Measurements from ENCODE around the gene FA2H.

The FA2H gene

DNA sequence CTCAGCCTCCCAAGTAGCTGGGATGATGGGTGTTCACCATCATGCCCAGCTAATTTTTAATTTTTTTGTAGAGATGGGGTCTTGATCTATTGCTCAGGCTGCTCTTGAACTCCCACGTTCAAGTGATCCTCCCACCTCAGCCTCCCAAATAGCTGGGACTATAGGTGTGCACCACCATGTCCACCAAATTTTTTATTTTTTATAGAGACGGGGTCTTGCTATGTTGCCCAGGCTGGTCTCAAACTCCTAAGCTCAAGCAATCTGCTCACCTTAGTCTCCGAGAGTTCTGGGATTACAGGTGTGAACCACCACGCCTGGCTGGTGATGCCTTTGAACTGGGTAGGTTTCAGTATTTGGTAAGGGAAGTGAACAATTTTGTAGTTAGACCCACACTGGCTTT lies 30.1 kb downstream of the FA2H start:
- DNase-seq (ENCODE audit: low read depth in 2 of 2, low spot score in 1 of 2), result no peak

DNA sequence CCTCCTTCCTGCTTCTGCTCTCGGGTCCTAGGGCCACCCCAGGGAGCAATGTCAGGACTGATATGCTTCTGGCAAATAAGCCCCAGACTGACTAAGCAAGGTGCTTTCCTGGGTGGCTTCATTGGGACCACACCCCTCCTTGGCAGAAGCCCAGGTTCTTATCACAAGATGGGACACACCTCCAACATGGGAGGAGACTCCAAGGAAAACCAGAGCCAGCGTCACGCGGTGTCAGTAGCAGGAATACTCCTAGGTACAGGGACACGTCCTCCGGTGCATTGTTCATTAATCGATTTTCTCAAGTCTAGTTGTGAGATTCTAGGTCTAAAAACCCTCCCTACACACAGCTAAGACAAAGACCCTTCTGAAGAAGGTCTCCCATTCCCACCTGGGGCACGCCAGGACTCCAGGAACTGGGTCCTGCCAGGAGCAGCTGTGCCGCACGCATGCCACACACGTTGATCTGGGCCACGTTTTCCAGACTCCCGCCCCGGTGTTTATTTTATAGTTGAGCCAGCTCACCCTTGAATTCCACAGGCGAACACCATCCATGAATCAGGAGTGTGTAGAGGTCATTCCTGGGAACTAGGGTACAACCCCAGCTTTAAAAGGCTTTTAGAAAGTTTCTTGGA lies 30.8 kb downstream of the FA2H start:
- DNase-seq (ENCODE audit: low read depth in 2 of 2, low spot score in 1 of 2), result no peak

DNA sequence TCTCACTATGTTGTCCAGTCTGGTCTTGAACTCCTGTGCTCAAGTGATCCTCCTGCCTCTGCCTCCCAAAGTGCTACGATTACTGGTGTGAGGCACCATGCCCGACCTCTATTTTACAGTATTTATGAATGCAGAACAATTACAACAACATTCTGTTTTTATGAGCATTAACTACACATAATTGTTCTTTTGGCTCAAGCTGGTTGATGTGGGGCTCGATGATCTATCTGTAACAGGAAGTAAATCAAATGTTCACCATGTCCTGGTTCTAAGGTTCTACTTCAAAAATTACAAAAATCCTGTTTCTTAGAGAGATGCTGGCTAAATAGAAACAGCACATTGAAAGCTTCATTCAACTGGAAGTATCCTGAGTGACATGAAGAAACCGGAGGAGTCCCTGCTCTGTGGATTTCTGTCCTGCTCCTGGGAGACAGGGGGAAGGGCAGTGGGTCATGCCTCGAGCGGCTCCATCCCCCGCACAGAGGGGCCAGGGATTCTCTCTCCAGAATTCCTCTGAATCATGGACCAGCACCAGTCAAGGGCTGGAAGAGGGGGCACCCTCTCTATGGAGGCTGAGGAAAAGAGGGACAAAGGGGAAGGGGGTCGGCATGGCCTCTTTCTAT lies 31.5 kb downstream of the FA2H start:
- DNase-seq (ENCODE audit: low read depth in 2 of 2, low spot score in 1 of 2), result no peak

DNA sequence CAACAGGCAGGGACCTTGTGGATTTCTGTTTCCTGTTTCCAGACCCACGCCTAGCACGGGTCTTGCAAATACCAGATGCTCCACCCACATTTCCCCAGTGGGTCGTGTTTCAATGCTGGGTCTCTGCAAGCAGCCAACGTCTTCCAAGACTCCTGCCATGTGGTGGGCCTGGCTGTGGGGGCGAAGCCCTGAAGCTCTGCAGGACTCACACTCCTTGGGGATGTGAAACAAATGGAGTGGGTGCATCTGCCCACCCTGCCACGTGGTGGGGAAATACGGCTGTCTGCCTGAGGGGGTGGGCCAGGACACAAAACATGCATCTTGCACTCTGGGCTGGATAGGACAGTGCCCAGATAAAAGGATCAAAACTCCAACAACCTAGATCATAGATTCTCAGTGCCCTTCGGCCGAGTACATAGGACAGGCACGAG lies 32.6 kb downstream of the FA2H start:
- no peak for DNase-seq (ENCODE audit: low read depth in 2 of 2, low spot score in 1 of 2)

DNA sequence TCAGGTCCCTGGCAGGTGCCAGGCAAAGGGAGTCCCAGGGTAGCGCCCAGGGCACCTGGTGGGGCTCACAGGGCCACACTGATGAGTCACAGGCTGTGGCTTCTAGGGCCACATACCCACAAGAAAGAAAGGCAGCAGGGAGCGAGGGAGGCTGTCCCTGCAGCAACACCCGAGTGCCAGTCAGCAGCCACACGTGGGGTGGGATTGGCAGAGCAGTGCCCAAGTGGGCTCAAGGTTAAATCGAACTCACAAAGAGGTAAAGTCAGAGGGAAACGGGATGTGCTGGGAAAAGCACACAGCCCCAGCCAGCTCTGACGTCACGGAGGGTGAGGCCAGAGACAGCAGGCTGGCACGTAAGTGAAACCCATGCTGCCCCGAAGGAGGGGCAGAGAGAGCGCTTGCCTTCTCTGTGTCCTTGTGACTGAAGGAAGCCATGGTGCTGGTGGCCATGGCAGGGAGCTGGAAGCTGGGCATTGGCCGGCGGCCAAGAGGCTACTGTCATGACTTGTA lies 33.8 kb downstream of the FA2H start:
- no peak for DNase-seq (ENCODE audit: low read depth in 2 of 2, low spot score in 1 of 2)

DNA sequence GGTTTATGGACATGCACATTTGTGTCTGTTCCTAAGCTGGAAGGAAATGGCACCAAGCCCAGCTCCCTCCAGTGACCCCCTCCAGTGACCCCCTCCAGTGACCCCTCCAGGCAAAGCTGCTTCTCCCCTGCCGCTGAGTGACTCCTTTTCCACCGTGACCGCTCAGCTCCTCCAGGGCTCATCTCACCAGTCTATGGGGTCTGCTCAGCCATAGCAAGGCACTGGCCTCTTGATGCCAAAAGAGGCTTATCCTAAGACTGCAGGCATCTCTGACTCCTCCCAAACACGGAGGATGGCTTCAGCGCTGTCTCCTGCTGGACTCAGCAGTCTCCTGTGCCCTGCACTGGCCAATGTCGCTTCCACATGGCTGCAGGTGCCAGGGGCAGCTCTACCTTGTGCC lies 35.3 kb downstream of the FA2H start:
- DNase-seq (ENCODE audit: low read depth in 2 of 2, low spot score in 1 of 2), result no peak

DNA sequence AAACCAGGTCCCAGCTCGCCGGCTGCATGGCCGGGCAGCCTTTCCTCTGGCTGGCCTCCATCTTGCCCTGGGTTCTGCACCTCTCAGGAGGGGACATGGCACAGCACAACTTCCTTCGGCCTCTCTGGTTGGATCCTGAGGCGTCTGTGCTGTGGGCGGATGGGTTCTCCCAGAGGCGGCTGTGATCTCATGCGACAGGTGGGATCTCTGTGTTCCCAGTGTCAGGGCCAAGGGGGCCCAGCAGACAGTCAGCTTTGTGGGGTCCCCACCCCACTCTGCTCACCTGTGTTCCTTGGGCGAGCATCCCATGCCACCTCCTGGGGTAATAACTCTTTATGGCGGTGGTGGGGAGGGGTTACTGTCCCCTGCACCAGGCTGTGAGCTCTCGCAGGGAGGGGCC lies 35.8 kb downstream of the FA2H start:
- no peak for DNase-seq (ENCODE audit: low read depth in 2 of 2, low spot score in 1 of 2)

DNA sequence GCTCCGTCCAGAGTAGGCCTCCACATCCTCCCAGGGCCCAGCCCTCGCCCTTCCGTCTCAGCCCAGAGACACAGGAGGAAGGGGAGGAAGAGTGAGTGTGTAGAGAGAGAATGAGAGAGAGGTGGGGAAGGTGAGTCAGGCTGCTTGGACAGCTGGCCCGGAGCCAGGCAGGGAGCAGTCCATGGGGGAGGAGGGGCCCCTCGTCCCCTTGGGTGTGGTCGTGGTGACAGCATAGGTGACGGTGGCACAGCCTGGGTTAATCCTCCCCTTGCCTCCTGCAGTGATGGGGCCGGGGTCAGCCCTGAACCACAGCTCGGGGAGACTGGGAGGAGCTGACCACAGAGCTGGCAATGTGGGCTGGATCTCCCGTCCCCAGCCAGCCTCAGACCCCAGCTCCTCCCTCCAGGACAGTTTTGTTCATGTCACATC lies 36.5 kb downstream of the FA2H start:
- DNase-seq (ENCODE audit: low read depth in 2 of 2, low spot score in 1 of 2), result no peak

DNA sequence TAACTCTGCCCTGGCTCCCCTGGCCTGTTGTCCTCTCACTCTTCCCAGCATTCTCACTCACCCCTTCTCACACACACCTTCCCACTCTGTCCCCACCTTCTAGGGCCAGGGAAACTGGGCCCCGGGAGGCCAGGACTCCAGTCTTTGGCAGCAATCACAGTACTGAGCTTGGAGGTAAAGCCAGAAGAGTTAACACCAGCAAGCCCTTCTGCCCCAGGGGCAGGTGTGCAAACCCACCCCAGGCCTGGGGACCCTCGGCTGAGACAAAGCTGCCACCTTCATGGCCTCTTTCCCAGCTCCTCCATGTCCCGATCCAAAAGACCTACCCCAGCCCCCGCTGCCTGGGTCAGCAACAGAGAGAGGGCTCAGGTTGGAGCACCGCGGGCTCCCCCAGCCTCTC lies 37.1 kb downstream of the FA2H start:
- no peak for DNase-seq (ENCODE audit: low read depth in 2 of 2, low spot score in 1 of 2)

DNA sequence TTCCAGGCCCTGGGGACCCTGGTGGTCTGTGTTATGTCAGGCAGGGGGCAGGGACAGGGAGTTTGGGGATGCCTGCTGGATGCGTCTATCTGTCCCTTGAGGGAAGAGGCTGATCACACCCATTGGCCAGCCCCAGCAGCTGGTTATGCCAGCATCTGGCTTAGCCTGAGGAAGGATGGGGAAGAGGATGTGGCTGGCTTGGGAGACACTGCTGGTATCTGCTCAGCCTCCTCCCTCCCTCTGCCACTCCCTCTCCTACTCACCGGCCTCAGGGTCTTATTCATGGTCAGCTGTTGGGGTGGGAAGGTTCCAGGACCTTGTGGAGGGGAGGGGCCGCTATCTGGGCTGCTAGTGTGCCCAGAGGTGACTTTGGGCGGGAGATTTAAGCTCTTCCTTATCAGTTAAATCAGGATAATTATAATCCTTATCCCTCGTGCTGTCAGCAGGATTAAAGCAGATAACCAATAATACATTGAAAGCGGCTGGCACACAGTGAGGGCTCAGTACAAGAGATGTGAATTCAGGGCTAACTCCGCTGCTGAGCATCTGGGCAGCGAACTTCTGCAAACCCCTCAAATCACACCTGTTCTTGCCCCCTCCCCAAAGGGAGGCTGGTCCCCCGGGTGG lies 38.0 kb downstream of the FA2H start:
- no peak for DNase-seq (ENCODE audit: low read depth in 2 of 2, low spot score in 1 of 2)

DNA sequence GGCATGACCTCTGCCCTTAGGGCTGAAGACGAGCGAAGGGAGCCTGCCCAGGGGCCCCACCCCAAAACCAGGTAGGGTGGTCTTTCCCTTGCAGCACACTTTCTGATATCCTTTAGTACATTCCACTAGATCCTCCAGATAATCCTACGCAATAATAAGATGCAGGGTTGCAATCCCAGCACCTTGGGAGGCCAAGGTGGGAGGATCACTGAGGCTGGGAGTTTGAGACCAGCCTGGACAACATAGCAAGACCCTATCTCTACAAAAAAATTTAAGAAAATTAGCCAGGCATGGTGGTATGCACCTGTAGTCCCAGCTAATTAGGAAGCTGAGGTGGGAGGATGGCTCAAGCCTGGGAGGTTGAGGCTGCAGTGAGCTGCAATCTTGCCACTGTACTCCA lies 39.1 kb downstream of the FA2H start:
- DNase-seq (ENCODE audit: low read depth in 2 of 2, low spot score in 1 of 2), result no peak

DNA sequence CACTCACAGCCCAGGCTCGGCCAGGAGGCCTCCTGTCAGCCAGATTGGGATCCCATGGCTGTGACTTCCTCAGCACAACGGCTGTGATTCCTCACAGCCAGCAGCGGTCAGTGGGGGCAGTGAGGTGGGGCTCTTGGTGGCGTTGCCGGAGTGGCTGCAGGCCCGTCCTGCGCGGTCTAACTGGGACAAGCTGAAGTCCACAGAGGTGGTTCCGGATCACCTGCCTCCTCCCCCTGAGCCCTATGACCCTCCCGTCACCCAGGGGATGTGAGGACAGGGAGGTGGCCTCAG lies 39.5 kb downstream of the FA2H start:
- DNase-seq (ENCODE audit: low read depth in 2 of 2, low spot score in 1 of 2), result no peak

DNA sequence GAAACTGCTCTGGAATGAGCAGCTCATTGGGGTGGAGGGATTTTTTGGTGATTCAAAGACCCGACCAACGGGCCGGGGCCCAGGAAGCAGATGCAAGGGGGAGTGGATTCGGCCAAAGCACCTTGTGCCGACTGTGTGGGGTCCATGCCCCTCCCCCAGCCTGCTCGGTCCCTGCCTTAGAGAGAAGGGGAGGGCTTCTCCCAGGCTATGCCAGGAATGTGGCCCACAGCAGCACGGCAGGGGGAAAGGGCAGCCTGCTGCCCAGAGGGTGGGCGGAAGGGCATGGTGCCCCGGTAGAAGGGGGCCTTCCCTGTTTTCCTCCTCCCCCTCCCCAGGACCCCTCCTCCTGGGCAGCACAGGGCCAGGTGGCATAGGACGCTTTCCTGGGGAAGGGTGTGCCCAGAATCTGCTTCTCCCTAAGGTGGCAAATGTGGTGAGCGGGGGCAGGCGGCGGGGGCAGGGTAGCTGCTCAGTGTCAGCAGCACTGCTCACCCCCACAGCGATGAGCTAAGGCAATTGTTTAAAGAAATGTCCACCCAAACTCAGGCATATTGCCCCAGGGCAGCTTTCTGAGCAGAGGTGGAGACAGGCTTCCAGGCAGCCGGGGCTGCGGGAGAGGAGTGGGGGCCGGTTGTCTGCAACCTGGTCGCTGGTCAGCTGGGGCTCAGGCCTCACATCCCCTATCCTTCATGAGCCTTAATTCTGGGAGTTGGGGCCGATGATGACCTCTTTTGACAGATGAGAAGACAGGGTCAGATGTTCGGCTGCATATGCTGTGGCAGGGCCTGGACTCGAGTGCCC lies 40.1 kb downstream of the FA2H start:
- DNase-seq (ENCODE audit: low read depth in 2 of 2, low spot score in 1 of 2), result no peak

DNA sequence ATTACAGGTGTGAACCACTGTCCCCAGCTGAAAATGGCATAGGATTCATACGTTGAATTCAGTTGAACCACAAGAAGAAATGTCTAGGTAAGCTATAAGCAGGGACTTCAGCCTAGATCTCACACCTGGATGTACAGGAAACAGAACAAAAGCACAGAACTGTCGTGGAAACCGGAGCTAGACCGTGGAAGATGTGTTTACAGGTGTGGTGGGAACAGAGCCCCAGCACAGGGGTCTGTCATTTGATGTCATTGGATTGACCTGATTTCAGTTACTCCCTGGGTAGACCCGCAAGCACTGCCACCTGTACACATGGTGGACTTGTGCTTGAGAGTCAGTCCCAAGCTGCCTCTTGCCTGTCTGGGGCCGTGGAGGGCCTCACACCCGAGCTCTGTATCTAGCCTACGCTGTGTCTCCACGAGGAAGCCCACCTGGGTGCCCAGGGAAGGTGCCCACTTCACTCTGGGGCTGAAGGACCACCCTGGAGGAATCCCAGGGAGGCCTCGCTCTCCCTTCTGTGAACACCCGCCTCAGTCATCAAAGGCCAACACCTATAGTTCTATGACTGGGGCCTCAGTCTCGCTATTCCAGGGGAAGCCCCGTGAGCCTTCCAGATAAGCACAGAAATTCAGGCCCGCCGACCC lies 41.8 kb downstream of the FA2H start:
- no peak for DNase-seq (ENCODE audit: low read depth in 2 of 2, low spot score in 1 of 2)

DNA sequence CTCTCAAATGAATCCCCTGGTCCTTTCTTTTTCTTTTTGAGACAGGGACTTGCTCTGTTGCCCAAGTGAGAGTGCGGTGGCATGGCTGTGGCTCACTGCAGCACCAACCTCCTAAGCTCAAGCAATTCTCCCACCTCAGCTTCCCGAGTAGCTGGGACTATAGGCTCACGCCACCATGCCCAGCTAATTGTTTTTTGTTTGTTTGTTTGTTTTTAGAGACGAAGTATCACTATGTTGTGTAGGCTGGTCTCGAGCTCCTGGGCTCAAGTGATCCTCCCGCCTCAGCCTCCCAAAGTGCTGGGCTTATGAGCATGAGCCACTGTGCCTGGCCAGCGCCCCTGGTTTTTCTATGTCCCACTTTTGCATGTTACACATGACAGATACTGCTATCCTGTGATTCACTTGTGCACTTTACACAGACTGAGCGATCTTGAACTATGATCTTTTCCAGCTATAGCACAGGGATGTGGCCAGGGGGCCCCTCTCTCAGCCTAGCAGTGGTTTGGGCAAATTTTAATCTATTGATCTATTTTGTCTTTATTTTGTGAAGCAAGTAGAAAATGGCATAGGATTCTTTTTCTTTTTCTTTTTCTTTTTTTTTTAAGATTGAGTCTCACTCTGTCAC lies 42.7 kb downstream of the FA2H start:
- no peak for DNase-seq (ENCODE audit: low read depth in 2 of 2, low spot score in 1 of 2)

DNA sequence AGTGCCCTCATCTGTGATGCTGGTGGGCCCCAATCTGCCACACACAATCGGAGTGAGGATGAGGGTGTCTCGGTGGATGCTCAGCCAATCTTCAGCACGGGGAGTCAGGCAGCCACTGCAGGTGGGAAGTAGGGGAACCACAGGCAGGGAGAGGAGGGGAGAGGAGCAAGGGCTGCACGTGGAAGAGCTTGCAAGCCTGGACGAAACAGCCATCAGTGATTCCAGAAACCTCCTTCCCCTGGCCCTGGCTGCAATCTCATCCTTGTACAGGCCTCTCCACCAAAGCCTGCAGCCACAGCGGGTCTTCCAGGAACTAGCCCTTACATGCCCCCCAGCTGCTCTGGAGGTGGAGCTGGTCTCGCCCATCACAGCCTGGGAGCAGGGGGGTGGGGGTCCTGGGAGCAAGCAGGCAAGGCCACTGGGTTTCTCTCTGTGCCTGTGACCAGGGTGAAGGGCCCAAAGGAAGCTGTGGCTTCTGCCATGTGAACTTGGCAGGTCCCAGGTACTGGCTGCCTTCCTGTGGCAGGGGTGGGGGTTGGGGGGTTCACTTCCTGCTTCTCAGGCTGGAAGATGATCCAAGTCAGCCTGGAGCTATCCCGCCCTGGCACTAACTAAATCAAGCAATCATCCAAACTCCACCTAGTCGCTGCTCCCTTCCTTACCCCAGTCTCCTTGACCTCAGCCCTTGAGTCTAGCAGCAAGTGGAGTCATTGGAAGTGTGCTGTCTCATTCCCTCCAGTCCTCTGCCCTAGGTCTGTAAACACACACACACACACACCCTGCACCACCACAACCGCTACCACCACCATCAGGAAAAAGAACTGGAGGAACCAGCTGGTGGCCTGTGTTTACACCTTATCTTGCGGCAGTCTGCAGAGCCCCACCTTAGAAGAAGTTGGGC lies 44.6 kb downstream of the FA2H start:
- no peak for DNase-seq (ENCODE audit: low read depth in 2 of 2, low spot score in 1 of 2)

DNA sequence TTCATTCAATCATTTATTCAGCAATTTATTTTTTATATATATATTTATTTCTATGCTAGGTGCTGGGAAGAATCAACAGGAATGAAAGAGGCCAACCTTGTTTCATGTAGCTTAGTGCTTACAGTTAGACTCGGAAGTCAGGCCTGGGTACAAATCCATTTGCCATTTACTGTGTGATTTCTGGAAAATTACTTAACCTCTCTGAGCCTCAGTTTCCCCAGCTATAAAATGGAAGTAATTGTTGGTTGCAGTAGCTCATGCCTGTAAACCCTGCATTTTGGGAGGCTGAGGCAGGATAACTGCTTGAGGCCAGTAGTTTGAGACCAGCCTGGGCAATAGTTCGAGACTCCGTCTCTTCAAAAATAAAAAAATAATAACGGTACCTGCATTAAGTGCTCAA lies 46.7 kb downstream of the FA2H start:
- DNase-seq (ENCODE audit: low read depth in 2 of 2, low spot score in 1 of 2), result no peak

DNA sequence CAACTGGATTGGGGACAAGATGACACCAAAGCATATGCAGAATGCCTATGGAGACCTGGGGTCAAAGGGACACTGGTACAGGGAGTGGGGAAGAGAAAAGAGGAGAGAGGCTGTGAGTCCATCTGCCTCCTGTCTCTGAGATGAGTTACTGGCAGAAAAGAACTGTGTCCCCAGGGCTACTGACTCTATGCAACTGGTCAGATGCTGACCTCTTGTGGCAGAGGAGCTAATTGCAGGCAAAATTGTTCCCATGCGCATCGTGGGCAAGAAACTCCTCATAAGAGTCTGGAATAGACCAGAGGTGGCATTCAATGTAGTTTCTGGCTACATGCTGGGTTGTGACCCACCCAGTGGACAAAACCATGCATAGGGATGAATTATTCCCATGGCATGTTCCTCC lies 47.9 kb downstream of the FA2H start:
- DNase-seq (ENCODE audit: low read depth in 2 of 2, low spot score in 1 of 2), result no peak

DNA sequence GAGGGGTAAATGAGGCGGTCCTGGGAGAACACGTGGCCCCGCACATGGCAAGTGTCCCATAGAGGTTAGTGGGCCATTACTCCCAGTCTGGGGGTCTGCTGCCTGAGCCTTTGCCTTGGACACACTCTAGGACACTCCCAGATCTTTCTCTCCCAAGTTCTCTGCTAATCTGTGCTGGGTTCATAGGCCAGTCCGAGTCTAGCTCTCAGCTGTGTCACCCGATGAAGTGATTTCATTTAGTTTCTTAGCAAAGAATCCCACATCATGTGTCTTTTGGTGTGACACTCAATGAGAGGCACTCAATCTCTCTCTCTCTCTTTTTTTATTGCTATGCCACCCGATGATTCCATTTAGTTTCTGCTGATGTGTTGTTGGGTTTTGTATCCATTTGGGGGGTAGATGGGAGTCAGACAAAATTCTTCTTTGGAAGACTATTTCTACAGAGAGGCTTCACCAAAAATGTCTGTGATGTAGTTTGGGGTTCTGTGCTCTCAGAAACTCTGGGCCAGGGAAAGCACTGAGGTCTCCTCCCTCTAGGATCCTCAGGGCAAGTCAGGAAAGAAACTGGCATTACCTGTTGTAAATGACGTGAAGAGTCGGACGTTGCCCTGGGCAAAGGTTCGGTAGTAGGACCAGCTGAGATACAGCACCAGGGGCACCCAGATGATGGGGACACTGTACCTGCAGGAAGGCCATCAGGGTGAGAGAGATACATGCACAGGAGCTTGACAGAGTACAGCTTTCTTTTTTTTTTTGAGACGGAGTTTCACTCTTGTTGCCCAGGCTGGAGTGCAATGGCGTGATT lies 48.8 kb downstream of the FA2H start:
- DNase-seq (ENCODE audit: low read depth in 2 of 2, low spot score in 1 of 2), result no peak

All from stimulated activated CD8-positive, alpha-beta memory T cell treated with anti-CD3 and anti-CD28 coated beads, Interleukin-4, amount 100 ng/mL, for 1 hour (primary cell).